SK-N-SH (cell line): ENCODE measurements around the gene GRIA1. TPM values are rescaled to one million over a fixed set of nuclear protein-coding genes. Genes with fewer than 3 reads are reported as not detected.

Experiments used
- CTCF ChIA-PET: fragments of 300-600, 350-600 bp; formaldehyde crosslinking; extraction: SDS; loops from one replicate; lab custom pipeline; 2021; lab: Yijun Ruan, JAX
- POLR2A ChIA-PET: fragments of 350-600 bp; sonication (Branson Sonifier 250); formaldehyde crosslinking; extraction: SDS; loops from one replicate; lab custom pipeline; 2020; ENCODE audit warnings: antibody characterized with exemption, inconsistent platforms; lab: Yijun Ruan, JAX
- DNase-seq: peaks from one replicate; pipeline ENCODE4 v3.0.0; 2012
- H2AFZ ChIP-seq: fragments of 200-600 bp; sonication (generic); 2 replicates; pipeline ENCODE4 v1.8.1; 2016; ENCODE audit warnings: antibody characterized with exemption, mild to moderate bottlenecking, low read depth
- H3F3A ChIP-seq: fragments of 200-600 bp; sonication (generic); replicated peaks from 2 replicates; pipeline ENCODE3; 2016; ENCODE audit warnings: antibody characterized with exemption, mild to moderate bottlenecking; ENCODE audit not compliant: insufficient read depth
- H3K27ac ChIP-seq, 2 experiments: fragments of 200-500 bp in 1 of 2; fragments of 200-600 bp in 1 of 2; sonication (Bioruptor generic) in 1 of 2; sonication (generic), shearing (Covaris generic) in 1 of 2; 2 replicates each; pipeline versions ENCODE4 v1.5.1 to v1.6.1; 2014 to 2016; ENCODE audit warnings: low read depth in 2 of 2, inconsistent platforms in 1 of 2, low read length in 1 of 2, mild to moderate bottlenecking in 1 of 2, mixed read lengths in 1 of 2
- H3K27me3 ChIP-seq: fragments of 200-600 bp; sonication (generic), shearing (Covaris generic); 2 replicates; pipeline ENCODE4 v1.6.1; 2016; ENCODE audit warnings: mixed run types; ENCODE audit not compliant: insufficient read depth
- H3K36me3 ChIP-seq, 2 experiments: fragments of 200-500 bp in 1 of 2; fragments of 200-600 bp in 1 of 2; sonication (Bioruptor generic) in 1 of 2; sonication (generic) in 1 of 2; replicated peaks in 1 of 2; 2 replicates each; pipeline versions ENCODE3 to v1.5.1; 2014 to 2016; ENCODE audit warnings: low read length in 1 of 2, mild to moderate bottlenecking in 1 of 2; ENCODE audit not compliant: insufficient read depth in 2 of 2, control insufficient read depth in 1 of 2
- H3K4me1 ChIP-seq, 2 experiments: fragments of 200-500 bp in 1 of 2; fragments of 200-600 bp in 1 of 2; sonication (Bioruptor generic) in 1 of 2; sonication (generic), shearing (Covaris generic) in 1 of 2; 2 replicates each; pipeline versions ENCODE4 v1.5.1 to v1.6.1; 2014 to 2016; ENCODE audit warnings: low read depth in 1 of 2, low read length in 1 of 2, mixed run types in 1 of 2; ENCODE audit not compliant: insufficient read depth in 2 of 2, control insufficient read depth in 1 of 2
- H3K4me2 ChIP-seq: fragments of 200-600 bp; sonication (generic), shearing (Covaris generic); 2 replicates; pipeline ENCODE4 v1.6.1; 2017; ENCODE audit warnings: mixed run types
- H3K4me3 ChIP-seq, 2 experiments: fragments of 200-500 bp in 1 of 2; fragments of 200-600 bp in 1 of 2; sonication (Bioruptor generic) in 1 of 2; sonication (generic), shearing (Covaris generic) in 1 of 2; 2 replicates each; pipeline versions ENCODE4 v1.5.1 to v1.8.1; 2014 to 2016; ENCODE audit warnings: low read depth in 2 of 2, inconsistent platforms in 1 of 2, low read length in 1 of 2, mild to moderate bottlenecking in 1 of 2, mixed read lengths in 1 of 2, moderate library complexity in 1 of 2
- H3K79me2 ChIP-seq: fragments of 200-600 bp; sonication (generic); 2 replicates; pipeline ENCODE4 v1.8.1; 2017; ENCODE audit warnings: mild to moderate bottlenecking; ENCODE audit not compliant: insufficient read depth
- H3K9ac ChIP-seq: fragments of 200-600 bp; sonication (generic); 2 replicates; pipeline ENCODE4 v1.6.1; 2017; ENCODE audit warnings: mixed run types
- H3K9me2 ChIP-seq: fragments of 200-600 bp; sonication (generic); 2 replicates; pipeline ENCODE4 v1.6.1; 2017; ENCODE audit warnings: mixed run types
- H3K9me3 ChIP-seq: fragments of 200-600 bp; sonication (generic); 2 replicates; pipeline ENCODE4 v1.6.1; 2017; ENCODE audit warnings: mixed run types, mild to moderate bottlenecking, moderate library complexity
- H4K20me1 ChIP-seq: fragments of 200-600 bp; sonication (generic); 2 replicates; pipeline ENCODE4 v1.6.1; 2017; ENCODE audit warnings: mild to moderate bottlenecking, mixed run types; ENCODE audit not compliant: insufficient read depth
- CHD2 ChIP-seq: fragments of 150-350 bp; IDR thresholded peaks from 2 replicates; pipeline ENCODE4 v1.6.1; 2018; ENCODE audit warnings: low read length; ENCODE audit not compliant: partially characterized antibody
- ELF1 ChIP-seq: IDR thresholded peaks from 2 replicates; pipeline ENCODE4 v1.4.0; 2012
- EZH2phosphoT487 ChIP-seq: fragments of 200-600 bp; sonication (generic); IDR thresholded peaks from 2 replicates; pipeline ENCODE4 v1.6.1; 2017; ENCODE audit warnings: low read depth, mixed run types, mild to moderate bottlenecking, antibody characterized with exemption, moderate library complexity, borderline replicate concordance
- FOSL2 ChIP-seq: IDR thresholded peaks from 2 replicates; pipeline ENCODE4 v1.4.0; 2012; ENCODE audit warnings: low read depth, mild to moderate bottlenecking, moderate library complexity, borderline replicate concordance
- FOXJ3 ChIP-seq: sonication (generic); formaldehyde crosslinking; IDR thresholded peaks from 2 replicates; pipeline ENCODE4 v1.5.1; 2020; ENCODE audit warnings: mild to moderate bottlenecking, missing genetic modification reagents
- FOXM1 ChIP-seq: IDR thresholded peaks from 2 replicates; pipeline ENCODE4 v1.4.0; 2012; ENCODE audit warnings: low read depth, mild to moderate bottlenecking
- GABPA ChIP-seq: IDR thresholded peaks from 2 replicates; pipeline ENCODE4 v1.4.0; 2012; ENCODE audit warnings: low read depth, mild to moderate bottlenecking
- GATA2 ChIP-seq: sonication (generic); formaldehyde crosslinking; IDR thresholded peaks from 2 replicates; pipeline ENCODE4 v1.5.0; 2020; ENCODE audit warnings: mild to moderate bottlenecking, missing genetic modification reagents
- MEF2A ChIP-seq: IDR thresholded peaks from 2 replicates; pipeline ENCODE4 v1.4.0; 2012; ENCODE audit warnings: low read depth, borderline replicate concordance
- NFIC ChIP-seq: IDR thresholded peaks from 2 replicates; pipeline ENCODE4 v1.4.0; 2012; ENCODE audit warnings: borderline replicate concordance
- NRF1 ChIP-seq: IDR thresholded peaks from 2 replicates; pipeline ENCODE4 v1.6.1; 2012; ENCODE audit warnings: low read depth, mild to moderate bottlenecking, low read length
- RAD21 ChIP-seq: IDR thresholded peaks from 2 replicates; pipeline ENCODE4 v1.6.1; 2012; ENCODE audit warnings: mild to moderate bottlenecking, low read length
- RCOR1 ChIP-seq: fragments of 150-350 bp; IDR thresholded peaks from 2 replicates; pipeline ENCODE4 v1.6.1; 2017; ENCODE audit warnings: antibody characterized with exemption, low read length
- RFX5 ChIP-seq: IDR thresholded peaks from 2 replicates; pipeline ENCODE4 v1.6.1; 2012; ENCODE audit warnings: mild to moderate bottlenecking, improper control_type of control experiment, low read length
- RXRA ChIP-seq: IDR thresholded peaks from 2 replicates; pipeline ENCODE4 v1.4.0; 2012; ENCODE audit warnings: low read depth, mild to moderate bottlenecking, borderline replicate concordance
- SIN3A ChIP-seq: IDR thresholded peaks from 2 replicates; pipeline ENCODE4 v1.6.1; 2012; ENCODE audit warnings: low read depth, mild to moderate bottlenecking, low read length, moderate library complexity, borderline replicate concordance
- SMC3 ChIP-seq: IDR thresholded peaks from 2 replicates; pipeline ENCODE4 v1.6.1; 2012; ENCODE audit warnings: low read depth, low read length, improper control_type of control experiment
- TCF12 ChIP-seq: IDR thresholded peaks from 2 replicates; pipeline ENCODE4 v1.4.0; 2012
- TEAD4 ChIP-seq: IDR thresholded peaks from 2 replicates; pipeline ENCODE4 v1.4.0; 2012; ENCODE audit warnings: mild to moderate bottlenecking, borderline replicate concordance; ENCODE audit not compliant: insufficient read depth
- WGBS: methylation state at CpG from one replicate; pipeline ENCODE4 v1.1.6; 2017; ENCODE audit warnings: low lambda C conversion rate; 5-methylcytosine and 5-hydroxymethylcytosine counted together
- polyA plus RNA-seq, 3 experiments: library from polyadenylated mRNA; depleted of rRNA; stranded (reverse); fragments of >200 nt; gene quantifications; 2 replicates each; pipeline ENCODE4 v1.2.3, GENCODE V29; 2012
- TF ChIP-seq, protein P1 (sequence below): IDR thresholded peaks from 2 replicates; pipeline ENCODE4 v1.4.0; 2012; ENCODE audit warnings: low read depth, borderline replicate concordance
- TF ChIP-seq, protein P2 (sequence below): IDR thresholded peaks from 2 replicates; pipeline ENCODE4; 2012
- TF ChIP-seq, protein P3 (sequence below): IDR thresholded peaks from 2 replicates; pipeline ENCODE4 v1.4.0; 2012; ENCODE audit warnings: low read depth
- TF ChIP-seq, protein P4 (sequence below): IDR thresholded peaks from 2 replicates; pipeline ENCODE4 v1.4.0; 2012; ENCODE audit warnings: low read depth, borderline replicate concordance

GRIA1 gene
- polyA plus RNA-seq, 1 of the 3 experiments (the other 2 are of a cell fraction) = 0.35 TPM

DNA sequence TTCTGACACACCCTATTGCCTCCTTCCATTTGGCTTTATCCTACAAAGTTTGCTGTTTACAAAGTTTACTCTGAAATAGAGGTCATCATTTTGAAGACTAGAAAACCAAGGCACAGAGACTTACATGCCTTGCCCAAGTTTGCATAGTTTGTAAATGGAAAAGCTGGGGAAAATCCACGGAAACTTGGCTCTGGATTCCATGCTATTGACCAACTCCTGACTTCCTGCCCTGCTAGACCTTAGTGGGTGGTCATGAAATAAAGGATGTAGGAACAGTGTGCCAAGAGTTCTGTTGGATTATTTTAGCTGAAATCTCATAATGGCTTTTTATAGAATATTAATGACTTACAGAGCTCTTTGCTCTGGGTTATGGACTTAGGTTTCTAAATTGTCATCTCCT is 69.5 kb downstream of the GRIA1 start:
- Histone ChIP-seq H3K79me2 (no peaks in the 10 kb centered on the region), H3K27me3 (no peaks in the 10 kb centered on the region), H3K9me3 (no peaks in the 10 kb centered on the region), H3K4me1 (peaks cover 0 to 4% of the 10 kb centered on the region in 2 experiments; a peak in 2 of 4 replicates), H3F3A (no peaks in the 10 kb centered on the region), H4K20me1 (no peaks in the 10 kb centered on the region), H3K4me2 (no peak overlapping the region), H2AFZ (no peak overlapping the region), H3K9ac (no peak overlapping the region), H3K9me2 (no peaks in the 10 kb centered on the region), H3K36me3 (no peaks in the 10 kb centered on the region), H3K27ac (no peak overlapping the region), H3K4me3 (no peak overlapping the region)
- TF ChIP-seq FOXJ3 (CRISPR knock-in tag) (no peak), TCF12 (no peak), TEAD4 (no peak), RAD21 (no peak), GATA2 (CRISPR knock-in tag) (no peak), NFIC (no peak; the same call in 1 of the 2 replicates), MEF2A (no peak), CHD2 (no peak), RFX5 (no peak), ELF1 (no peak), GABPA (no peak), SIN3A (no peak), SMC3 (no peak), RCOR1 (no peak), EZH2phosphoT487 (no peak), FOXM1 (no peak), FOSL2 (no peak)
- TF ChIP-seq, protein P1, sequence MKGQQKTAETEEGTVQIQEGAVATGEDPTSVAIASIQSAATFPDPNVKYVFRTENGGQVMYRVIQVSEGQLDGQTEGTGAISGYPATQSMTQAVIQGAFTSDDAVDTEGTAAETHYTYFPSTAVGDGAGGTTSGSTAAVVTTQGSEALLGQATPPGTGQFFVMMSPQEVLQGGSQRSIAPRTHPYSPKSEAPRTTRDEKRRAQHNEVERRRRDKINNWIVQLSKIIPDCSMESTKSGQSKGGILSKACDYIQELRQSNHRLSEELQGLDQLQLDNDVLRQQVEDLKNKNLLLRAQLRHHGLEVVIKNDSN = no peak
- WGBS = 50% methylated on average over 1 of the region's 1 CpG
- POLR2A ChIA-PET = no interaction called here
- CTCF ChIA-PET = interaction anchor here (0.9 to 1.0 kb wide), 2 partner anchors 64 to 407 kb away, joined by 3 read pairs; no protein-coding TSS in a partner anchor
- no peak for DNase-seq

DNA sequence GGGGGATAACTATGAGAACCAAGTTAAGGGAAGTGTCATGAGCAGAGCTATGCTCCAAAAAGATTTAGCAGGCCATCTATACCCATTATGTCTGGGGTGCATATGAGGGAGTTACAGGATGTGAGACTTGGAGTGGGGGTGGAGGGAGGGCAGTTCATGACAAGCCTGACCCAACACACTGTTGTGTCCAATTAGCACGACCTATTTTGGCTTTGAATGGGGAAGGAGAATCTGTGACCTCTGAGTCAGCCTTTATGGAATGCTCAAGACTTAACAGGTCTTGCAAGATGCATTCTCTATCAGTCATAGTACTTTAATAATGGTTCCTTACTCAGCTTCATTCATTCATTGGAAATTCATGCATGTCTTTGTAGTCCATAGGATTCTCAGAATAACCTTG is 71.7 kb downstream of the GRIA1 start:
- H3K9me3 ChIP-seq = no peaks in the 10 kb centered on the region
- H3K27me3 ChIP-seq = no peaks in the 10 kb centered on the region
- 17% methylated on average over 1 of the region's 1 CpG for WGBS
- no peak overlapping the region for H3K9ac ChIP-seq
- no peaks in the 10 kb centered on the region for H3K79me2 ChIP-seq
- no peak for DNase-seq
- no peaks in the 10 kb centered on the region for H3K36me3 ChIP-seq
- ChIA-PET POLR2A (no interaction called here), CTCF (interaction anchor here (0.6 kb wide), 2 partner anchors 9 to 39 kb away, joined by 3 read pairs; no protein-coding TSS in a partner anchor)
- H3K4me3 ChIP-seq = no peak overlapping the region
- H2AFZ ChIP-seq = no peak overlapping the region
- no peak overlapping the region for H3K27ac ChIP-seq
- H3F3A ChIP-seq = peaks cover 5% of the 10 kb centered on the region
- H3K9me2 ChIP-seq = no peaks in the 10 kb centered on the region
- peaks cover 0 to 4% of the 10 kb centered on the region in 2 experiments; a peak in 2 of 4 replicates for H3K4me1 ChIP-seq
- no peaks in the 10 kb centered on the region for H4K20me1 ChIP-seq
- H3K4me2 ChIP-seq = no peak overlapping the region
- TF ChIP-seq, protein P2, sequence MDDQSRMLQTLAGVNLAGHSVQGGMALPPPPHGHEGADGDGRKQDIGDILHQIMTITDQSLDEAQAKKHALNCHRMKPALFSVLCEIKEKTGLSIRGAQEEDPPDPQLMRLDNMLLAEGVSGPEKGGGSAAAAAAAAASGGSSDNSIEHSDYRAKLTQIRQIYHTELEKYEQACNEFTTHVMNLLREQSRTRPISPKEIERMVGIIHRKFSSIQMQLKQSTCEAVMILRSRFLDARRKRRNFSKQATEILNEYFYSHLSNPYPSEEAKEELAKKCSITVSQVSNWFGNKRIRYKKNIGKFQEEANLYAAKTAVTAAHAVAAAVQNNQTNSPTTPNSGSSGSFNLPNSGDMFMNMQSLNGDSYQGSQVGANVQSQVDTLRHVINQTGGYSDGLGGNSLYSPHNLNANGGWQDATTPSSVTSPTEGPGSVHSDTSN = peak; percentile 21; the same call in 1 of the 2 replicates
- TF ChIP-seq MEF2A (no peak), GATA2 (CRISPR knock-in tag) (no peak), RCOR1 (no peak), FOXJ3 (CRISPR knock-in tag) (no peak), RXRA (no peak; the same call in 1 of the 2 replicates), NRF1 (no peak), TCF12 (peak; percentile 25; the same call in 1 of the 2 replicates), EZH2phosphoT487 (no peak), NFIC (no peak)
- TF ChIP-seq, protein P3, sequence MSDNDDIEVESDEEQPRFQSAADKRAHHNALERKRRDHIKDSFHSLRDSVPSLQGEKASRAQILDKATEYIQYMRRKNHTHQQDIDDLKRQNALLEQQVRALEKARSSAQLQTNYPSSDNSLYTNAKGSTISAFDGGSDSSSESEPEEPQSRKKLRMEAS = no peak
- TF ChIP-seq, protein P1 = no peak
- TF ChIP-seq, protein P4, sequence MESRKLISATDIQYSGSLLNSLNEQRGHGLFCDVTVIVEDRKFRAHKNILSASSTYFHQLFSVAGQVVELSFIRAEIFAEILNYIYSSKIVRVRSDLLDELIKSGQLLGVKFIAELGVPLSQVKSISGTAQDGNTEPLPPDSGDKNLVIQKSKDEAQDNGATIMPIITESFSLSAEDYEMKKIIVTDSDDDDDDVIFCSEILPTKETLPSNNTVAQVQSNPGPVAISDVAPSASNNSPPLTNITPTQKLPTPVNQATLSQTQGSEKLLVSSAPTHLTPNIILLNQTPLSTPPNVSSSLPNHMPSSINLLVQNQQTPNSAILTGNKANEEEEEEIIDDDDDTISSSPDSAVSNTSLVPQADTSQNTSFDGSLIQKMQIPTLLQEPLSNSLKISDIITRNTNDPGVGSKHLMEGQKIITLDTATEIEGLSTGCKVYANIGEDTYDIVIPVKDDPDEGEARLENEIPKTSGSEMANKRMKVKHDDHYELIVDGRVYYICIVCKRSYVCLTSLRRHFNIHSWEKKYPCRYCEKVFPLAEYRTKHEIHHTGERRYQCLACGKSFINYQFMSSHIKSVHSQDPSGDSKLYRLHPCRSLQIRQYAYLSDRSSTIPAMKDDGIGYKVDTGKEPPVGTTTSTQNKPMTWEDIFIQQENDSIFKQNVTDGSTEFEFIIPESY = no peak
